Uterus (tissue), 2 donors: ENCODE measurements around the gene SUGCT.

ENCODE experiments used
- POLR2A ChIP-seq, 2 donors: fragments of 450-650 bp; IDR thresholded peaks; one replicate each; pipeline ENCODE4 v1.6.1; 2016; ENCODE audit warnings: antibody characterized with exemption in 2 of 2, mild to moderate bottlenecking in 1 of 2, moderate library complexity in 1 of 2
- TF ChIP-seq, protein P1 (sequence below), 4 experiments: fragments of 200-600 bp in 2 of 4; fragments of 450-650 bp in 2 of 4; sonication (generic) in 2 of 4; IDR thresholded peaks; one replicate each; pipeline ENCODE4 v1.5.1; 2016 to 2019; ENCODE audit warnings: antibody characterized with exemption in 4 of 4, mild to moderate bottlenecking in 2 of 4, moderate library complexity in 1 of 4

DNA sequence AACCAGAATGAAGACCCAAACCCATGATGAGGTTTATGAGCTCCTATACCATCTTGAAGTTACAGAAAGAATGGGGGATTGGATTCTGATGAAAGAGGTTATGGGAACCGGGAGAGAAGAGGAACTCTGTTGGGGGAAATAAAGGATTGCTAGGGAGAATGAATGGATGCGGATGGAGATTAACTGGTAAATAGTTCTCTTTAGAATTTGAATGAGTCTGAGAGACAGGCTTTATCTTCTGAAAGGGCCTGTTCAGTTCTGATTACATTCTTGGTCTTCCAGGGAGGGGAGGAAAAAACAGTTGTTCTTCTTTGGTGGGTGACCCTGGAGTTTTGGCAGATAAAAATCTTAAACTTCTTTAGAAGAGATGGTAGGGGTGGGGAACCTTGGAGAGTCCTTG is 13.9 kb downstream of the SUGCT start:
- TF ChIP-seq POLR2A (IDR thresholded peaks at IDR 0.05), result no peak
- TF ChIP-seq, protein P1, sequence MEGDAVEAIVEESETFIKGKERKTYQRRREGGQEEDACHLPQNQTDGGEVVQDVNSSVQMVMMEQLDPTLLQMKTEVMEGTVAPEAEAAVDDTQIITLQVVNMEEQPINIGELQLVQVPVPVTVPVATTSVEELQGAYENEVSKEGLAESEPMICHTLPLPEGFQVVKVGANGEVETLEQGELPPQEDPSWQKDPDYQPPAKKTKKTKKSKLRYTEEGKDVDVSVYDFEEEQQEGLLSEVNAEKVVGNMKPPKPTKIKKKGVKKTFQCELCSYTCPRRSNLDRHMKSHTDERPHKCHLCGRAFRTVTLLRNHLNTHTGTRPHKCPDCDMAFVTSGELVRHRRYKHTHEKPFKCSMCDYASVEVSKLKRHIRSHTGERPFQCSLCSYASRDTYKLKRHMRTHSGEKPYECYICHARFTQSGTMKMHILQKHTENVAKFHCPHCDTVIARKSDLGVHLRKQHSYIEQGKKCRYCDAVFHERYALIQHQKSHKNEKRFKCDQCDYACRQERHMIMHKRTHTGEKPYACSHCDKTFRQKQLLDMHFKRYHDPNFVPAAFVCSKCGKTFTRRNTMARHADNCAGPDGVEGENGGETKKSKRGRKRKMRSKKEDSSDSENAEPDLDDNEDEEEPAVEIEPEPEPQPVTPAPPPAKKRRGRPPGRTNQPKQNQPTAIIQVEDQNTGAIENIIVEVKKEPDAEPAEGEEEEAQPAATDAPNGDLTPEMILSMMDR (IDR thresholded peaks at IDR 0.05), result no peak
